ENCODE results near the gene PPM1L. TPM values are rescaled to one million over a fixed set of nuclear protein-coding genes. Genes with fewer than 3 reads are reported as not detected.

PPM1L gene
- total RNA-seq, 1 donor from 2014 or later, result 30.1 TPM

DNA sequence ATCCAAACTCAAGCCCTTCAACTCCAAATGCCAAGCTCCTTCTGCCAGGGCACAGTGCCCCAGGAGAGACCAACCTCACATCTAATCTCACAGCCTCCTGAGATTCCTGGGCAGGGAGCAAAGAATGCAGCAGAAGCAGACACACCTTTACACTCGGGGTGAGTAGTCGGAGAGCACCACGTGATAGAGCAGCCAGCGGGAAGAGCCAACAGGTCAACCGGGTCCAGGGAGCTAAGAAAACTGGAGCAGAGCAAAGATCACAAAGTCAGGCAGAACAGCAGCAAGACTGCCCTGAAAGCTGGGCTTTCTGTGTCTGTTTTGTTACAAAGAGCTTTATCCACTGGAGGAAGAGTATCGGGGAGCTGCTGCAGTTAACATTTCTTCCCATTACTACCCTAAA is 345.0 kb downstream of the PPM1L start:
- no peak overlapping the region for H3K27ac Mint-ChIP-seq
- TF ChIP-seq, protein P1, sequence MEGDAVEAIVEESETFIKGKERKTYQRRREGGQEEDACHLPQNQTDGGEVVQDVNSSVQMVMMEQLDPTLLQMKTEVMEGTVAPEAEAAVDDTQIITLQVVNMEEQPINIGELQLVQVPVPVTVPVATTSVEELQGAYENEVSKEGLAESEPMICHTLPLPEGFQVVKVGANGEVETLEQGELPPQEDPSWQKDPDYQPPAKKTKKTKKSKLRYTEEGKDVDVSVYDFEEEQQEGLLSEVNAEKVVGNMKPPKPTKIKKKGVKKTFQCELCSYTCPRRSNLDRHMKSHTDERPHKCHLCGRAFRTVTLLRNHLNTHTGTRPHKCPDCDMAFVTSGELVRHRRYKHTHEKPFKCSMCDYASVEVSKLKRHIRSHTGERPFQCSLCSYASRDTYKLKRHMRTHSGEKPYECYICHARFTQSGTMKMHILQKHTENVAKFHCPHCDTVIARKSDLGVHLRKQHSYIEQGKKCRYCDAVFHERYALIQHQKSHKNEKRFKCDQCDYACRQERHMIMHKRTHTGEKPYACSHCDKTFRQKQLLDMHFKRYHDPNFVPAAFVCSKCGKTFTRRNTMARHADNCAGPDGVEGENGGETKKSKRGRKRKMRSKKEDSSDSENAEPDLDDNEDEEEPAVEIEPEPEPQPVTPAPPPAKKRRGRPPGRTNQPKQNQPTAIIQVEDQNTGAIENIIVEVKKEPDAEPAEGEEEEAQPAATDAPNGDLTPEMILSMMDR (IDR thresholded peaks at IDR 0.05; ENCODE audit: unreplicated experiment), result no peak
- peaks cover 11% of the 10 kb centered on the region for H3K36me3 Mint-ChIP-seq (ENCODE audit: insufficient read depth)
- no peak for DNase-seq (ENCODE audit: low spot score, unreplicated experiment)
- H3K9me3 Mint-ChIP-seq (ENCODE audit: low read depth), result no peaks in the 10 kb centered on the region
- H3K4me3 Mint-ChIP-seq (ENCODE audit: low read depth), result no peak overlapping the region
- H3K27me3 Mint-ChIP-seq, result peaks cover 4% of the 10 kb centered on the region
- H3K4me1 Mint-ChIP-seq (ENCODE audit: low read depth), result peaks cover 7% of the 10 kb centered on the region

DNA sequence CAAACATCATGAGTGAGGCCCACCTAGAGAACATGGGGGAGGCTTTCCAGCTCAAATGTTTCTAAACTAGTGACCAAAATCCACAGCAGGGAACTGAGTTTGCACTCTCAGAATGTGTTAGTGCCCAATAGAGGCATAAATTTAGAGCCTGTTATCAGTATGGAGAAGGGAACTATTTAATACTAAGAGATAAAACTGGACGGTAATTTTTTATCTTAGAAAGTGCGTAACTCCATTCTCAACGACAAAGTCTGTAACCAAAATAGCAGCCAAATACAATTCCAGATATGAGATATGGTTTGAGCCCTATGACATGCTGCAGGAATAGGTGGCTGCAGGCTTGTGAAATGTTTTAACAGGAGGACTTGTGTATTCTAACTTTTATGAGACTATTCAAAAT is 345.6 kb downstream of the PPM1L start:
- peaks cover 11% of the 10 kb centered on the region for H3K36me3 Mint-ChIP-seq (ENCODE audit: insufficient read depth)
- no peak overlapping the region for H3K27ac Mint-ChIP-seq
- no peaks in the 10 kb centered on the region for H3K9me3 Mint-ChIP-seq (ENCODE audit: low read depth)
- TF ChIP-seq, protein P1 (IDR thresholded peaks at IDR 0.05; ENCODE audit: unreplicated experiment), result no peak
- H3K4me3 Mint-ChIP-seq (ENCODE audit: low read depth), result no peak overlapping the region
- DNase-seq (ENCODE audit: low spot score, unreplicated experiment), result no peak
- peaks cover 4% of the 10 kb centered on the region for H3K27me3 Mint-ChIP-seq
- peaks cover 7% of the 10 kb centered on the region for H3K4me1 Mint-ChIP-seq (ENCODE audit: low read depth)

DNA sequence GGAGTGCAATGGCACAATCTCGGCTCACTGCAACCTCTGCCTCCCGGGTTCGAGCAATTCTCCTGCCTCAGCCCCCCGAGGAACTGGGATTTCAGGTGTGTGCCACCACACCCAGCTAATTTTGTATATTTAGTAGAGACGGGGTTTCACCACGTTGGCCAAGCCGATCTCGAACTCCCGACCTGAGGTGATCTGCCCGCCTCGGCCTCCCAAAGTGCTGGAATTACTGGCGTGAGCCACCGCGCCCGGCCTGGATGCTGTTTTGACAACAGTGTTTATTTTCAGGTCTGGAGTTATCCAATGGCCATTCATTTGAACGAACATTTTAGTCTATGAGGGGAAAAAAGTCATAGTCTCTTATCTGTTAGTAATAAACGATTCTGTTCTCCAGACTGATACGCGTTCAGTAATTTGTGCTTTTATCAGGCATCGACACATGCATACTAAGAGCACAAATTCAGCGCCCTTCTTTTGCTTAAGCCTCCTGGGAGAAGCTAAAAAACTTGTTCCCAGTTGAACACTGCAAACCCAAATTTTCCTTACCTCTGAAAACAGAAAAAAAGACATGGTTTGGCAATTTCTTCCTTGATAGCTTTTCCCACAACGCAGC is 347.9 kb downstream of the PPM1L start:
- Mint-ChIP-seq H3K27ac (peak overlapping the region; percentile 85), H3K4me1 (ENCODE audit: low read depth) (peaks cover 7% of the 10 kb centered on the region), H3K27me3 (peaks cover 7% of the 10 kb centered on the region), H3K36me3 (ENCODE audit: insufficient read depth) (peaks cover 11% of the 10 kb centered on the region), H3K9me3 (ENCODE audit: low read depth) (no peaks in the 10 kb centered on the region), H3K4me3 (ENCODE audit: low read depth) (peak overlapping the region; percentile 82)
- TF ChIP-seq, protein P1 (IDR thresholded peaks at IDR 0.05; ENCODE audit: unreplicated experiment), result no peak
- DNase-seq (ENCODE audit: low spot score, unreplicated experiment), result no peak

DNA sequence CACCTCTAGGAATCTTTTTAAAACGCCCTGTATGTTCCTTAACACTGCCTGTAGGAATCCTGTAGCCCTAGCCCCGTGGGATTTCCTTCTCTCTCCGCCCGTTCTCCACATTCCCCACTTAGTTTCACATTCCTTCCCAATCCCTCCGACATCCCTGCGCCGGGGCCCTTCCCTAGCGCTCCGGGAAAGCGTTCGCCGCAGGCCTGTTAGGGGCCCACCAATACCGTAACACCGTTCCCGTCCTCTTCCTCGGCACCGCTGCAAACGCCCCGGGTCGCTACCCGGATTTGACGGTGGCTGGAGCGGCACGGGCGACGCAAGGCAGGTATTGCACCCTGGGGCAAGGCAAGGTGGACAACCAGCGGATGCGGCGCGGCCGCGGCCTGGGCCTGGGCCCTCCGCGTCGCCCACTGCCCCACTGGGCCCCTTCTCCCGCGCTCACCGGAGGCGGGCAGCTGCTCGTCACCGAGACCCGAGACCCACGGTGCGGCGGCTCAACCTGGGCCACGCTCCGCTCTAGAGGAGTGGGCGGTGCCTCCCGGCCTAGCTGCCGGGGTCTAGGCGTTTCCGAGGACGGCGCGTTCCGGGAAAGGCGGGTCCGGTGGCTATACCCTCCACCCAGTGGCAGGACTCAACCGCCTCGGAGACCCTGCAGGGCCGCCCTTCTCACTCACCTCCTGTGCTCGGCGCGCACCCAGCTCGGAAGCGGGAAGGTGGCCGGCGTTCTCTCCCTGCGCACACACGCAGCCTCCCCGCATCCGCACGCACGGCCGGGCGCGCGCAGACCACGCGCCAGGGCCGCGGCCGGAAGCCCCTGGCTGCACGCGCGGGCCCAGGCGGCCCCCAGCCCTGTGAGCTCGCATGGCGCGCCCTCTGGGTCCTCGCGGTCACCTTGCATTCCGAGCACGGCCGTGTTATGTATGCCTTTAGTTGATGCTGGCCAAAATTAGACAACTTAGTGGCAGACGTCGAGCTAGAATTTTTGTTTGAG is 348.8 kb downstream of the PPM1L start, which contains the start of gene B3GALNT1:
Gene B3GALNT1, minus strand, starts transcription at position 789 of the 991 bp plus-strand sequence. CDS start 18,595 bp downstream, outside the sequence.
- DNase-seq (ENCODE audit: low spot score, unreplicated experiment), result peak; percentile 59
- H3K27me3 Mint-ChIP-seq, result peaks cover 7% of the 10 kb centered on the region
- H3K27ac Mint-ChIP-seq, result peak within 1 kb of the TSS; percentile 85
- peak within 1 kb of the TSS; percentile 82 for H3K4me3 Mint-ChIP-seq (ENCODE audit: low read depth)
- H3K9me3 Mint-ChIP-seq (ENCODE audit: low read depth), result no peaks in the 10 kb centered on the region
- TF ChIP-seq, protein P1 (IDR thresholded peaks at IDR 0.05; ENCODE audit: unreplicated experiment), result peak; percentile 15
- peaks cover 9% of the 10 kb centered on the region for H3K36me3 Mint-ChIP-seq (ENCODE audit: insufficient read depth)
- H3K4me1 Mint-ChIP-seq (ENCODE audit: low read depth), result peaks cover 7% of the 10 kb centered on the region

DNA sequence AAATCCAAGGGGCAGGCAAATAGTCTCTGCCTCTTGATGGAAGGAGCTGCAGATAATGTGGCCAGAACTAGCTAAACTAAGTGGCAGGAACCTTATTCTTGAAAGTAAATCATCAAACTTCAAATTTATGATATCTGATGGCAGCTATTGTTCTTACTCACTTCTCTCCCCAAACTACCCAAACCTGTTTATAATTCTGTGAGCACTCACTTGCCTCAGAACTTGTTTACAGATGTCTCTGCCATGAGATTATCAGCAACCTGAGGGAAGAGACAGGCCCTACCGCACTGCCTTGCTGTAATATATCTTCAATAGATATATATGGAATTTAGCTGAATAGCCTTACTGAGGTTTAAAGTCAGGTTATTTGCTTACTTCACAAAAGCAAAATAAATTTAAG is 351.3 kb downstream of the PPM1L start:
- Mint-ChIP-seq H3K9me3 (ENCODE audit: low read depth) (no peaks in the 10 kb centered on the region), H3K27me3 (peaks cover 7% of the 10 kb centered on the region), H3K27ac (no peak overlapping the region), H3K36me3 (ENCODE audit: insufficient read depth) (peaks cover 3% of the 10 kb centered on the region), H3K4me1 (ENCODE audit: low read depth) (peaks cover 7% of the 10 kb centered on the region), H3K4me3 (ENCODE audit: low read depth) (no peak overlapping the region)
- TF ChIP-seq, protein P1 (IDR thresholded peaks at IDR 0.05; ENCODE audit: unreplicated experiment), result no peak
- DNase-seq (ENCODE audit: low spot score, unreplicated experiment), result no peak
